Measurements from ENCODE around the gene PBX1.

PBX1 gene

GRCh38 chr1:164720440-164721227 lies 161.7 kb downstream of the PBX1 start:
- no peak for DNase-seq (ENCODE audit: low read depth in 1 of 2, low spot score in 1 of 2)

DNA sequence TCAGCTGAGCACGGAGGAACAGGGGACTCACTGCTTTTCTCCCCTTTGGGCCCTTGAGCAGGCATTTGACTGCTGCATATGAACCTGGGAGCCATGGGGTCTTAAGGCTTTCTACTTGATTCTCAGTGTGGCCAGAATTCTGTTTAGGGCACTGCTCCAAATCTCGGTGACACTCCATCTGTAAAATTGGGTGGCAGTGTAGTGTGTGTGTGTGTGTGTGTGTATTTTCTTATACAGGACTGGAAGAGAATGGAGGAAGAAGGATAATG lies 162.2 kb downstream of the PBX1 start:
- DNase-seq (ENCODE audit: low read depth in 1 of 2, low spot score in 1 of 2), result no peak

DNA sequence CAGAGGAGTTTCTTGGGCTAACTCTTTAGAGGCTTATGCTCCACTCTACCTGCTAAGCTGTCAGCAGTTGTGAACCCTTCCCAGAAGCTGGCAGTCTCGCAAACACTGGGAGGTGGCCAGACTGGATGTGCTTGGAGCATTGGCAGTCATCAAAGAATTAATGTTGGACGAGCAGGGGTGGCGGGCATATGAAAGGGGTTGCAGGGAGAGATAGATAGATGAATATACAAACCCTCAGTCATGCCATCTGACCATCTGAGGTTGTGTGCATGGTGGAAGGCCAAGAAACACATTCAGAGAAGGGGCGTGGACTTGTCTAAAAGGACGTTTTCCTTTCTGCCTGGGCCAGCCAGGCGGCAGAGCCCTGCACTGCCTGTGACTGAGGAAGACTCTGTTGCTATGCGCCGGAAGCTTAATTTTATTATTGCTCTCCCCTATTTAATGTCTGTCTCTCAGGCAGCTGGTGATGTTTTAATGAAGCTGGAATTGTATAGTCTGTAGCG lies 164.4 kb downstream of the PBX1 start:
- DNase-seq (ENCODE audit: low read depth in 1 of 2, low spot score in 1 of 2), result no peak

DNA sequence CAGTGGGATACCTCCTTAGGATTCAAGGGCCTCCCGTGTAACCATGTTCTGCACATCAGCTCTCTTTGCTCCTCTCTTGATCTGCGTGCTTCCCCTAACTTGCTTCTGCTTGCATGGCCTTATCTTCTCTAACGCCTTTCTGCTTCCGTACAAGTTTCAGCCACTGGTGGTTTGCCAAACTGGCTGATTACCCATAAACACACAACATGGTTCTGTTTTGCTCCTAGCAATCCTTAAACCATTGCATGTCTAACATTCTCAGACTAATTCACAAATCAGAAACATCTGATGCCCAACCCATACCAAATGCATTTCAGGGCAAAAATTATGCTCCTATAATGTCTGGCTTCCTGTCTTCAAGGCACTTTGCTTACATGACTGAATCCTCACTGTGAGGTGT lies 166.4 kb downstream of the PBX1 start:
- DNase-seq (ENCODE audit: low read depth in 1 of 2, low spot score in 1 of 2), result no peak

DNA sequence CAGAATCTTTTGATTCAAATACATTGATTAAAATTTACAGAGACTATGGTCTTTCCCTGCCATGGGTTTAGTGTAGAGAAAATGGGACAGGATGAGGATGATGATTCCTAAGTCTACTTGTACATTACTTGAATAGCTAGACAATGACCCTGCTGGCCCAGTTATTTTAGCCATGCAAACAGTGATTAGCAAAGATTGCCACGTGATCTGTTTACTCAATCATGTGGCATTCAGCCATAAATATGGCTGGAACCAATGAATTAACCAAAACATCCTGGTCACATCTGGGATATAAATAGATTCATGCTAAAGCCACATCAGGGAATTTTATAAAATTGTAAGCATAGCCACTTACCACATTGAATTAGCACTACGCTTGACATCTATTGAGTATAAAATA lies 167.3 kb downstream of the PBX1 start:
- DNase-seq (ENCODE audit: low read depth in 1 of 2, low spot score in 1 of 2), result no peak

DNA sequence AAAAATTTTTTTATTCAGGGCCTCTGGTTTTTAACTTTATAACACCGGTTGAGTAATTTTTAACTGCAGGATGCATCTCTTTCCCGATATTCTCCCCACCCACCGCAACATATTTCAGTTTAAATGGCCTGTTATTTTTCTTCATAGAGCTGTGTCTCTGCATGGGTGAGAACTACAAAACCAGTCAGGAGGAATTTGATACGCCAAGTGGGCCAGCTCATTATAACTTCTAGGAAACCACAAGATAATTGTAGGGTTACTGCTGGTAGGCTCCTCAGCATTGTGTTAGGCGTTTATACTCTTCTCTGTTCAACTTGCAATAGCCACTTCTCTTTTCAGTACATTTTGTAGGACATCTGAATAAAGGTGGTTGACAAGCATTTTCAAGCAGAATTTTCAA lies 169.7 kb downstream of the PBX1 start:
- DNase-seq (ENCODE audit: low read depth in 1 of 2, low spot score in 1 of 2), result no peak

GRCh38 chr1:164731161-164731876 lies 172.3 kb downstream of the PBX1 start:
- no peak for DNase-seq (ENCODE audit: low read depth in 1 of 2, low spot score in 1 of 2)

- no peak for DNase-seq (ENCODE audit: low read depth in 1 of 2, low spot score in 1 of 2)
Observed at GRCh38 chr1:164733070-164733469, 174.1 kb downstream of the PBX1 start.

- no peak for DNase-seq (ENCODE audit: low read depth in 1 of 2, low spot score in 1 of 2)
Observed at GRCh38 chr1:164733734-164734133, 174.8 kb downstream of the PBX1 start.

DNA sequence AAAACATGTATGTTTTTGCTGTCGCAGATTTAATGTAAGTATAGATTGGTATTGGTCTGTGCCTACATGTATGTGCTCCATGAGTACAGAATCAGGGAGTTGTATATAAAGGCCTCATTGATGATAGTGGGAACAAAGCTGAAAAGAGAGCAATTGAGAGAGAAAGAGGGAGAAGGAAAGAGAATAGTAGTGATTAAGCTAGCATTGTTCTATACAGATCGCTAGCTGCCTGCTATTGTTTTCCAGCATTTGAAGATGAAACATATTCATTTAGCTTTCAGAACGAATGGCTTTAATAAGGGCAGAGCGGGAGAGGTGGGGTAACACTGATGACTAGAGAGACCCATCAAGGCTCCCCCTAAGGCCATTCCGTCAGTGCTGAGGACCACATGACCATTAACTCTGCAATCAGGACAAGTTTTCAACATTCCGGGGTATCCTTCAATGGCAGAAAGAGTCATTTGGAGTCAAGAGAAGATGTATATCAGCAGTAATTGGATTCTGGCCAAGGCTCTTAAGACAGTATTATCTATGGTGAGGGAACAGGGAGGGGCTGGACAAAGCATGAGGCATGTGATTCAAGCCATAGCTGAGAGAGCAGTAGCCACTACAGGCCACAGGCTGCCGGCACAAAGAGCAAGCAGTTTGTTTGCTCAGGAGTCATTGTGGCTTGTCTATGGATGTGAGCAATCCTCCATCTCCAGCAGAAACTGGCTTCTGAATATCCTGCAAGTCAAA lies 176.5 kb downstream of the PBX1 start:
- DNase-seq (ENCODE audit: low read depth in 1 of 2, low spot score in 1 of 2), result no peak

DNA sequence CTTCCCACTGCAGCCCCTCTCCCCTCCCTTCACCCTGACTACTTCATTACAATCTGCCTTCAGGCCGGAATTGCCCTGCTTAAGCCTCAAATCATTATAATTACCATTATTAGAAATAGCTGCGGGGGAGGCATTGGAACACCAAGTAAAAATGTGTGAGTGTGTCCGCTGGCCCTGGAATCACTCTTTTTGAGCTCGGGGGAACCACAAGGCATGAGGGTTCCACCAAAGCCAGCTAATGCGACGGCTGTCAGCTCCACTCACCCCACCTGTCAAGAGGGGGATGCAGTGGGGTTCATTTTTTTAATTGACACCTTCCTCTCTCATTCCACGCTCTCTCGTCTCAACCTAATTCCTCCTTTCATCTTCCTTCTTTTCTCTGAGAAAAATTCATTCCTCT lies 177.2 kb downstream of the PBX1 start:
- no peak for DNase-seq (ENCODE audit: low read depth in 1 of 2, low spot score in 1 of 2)

DNA sequence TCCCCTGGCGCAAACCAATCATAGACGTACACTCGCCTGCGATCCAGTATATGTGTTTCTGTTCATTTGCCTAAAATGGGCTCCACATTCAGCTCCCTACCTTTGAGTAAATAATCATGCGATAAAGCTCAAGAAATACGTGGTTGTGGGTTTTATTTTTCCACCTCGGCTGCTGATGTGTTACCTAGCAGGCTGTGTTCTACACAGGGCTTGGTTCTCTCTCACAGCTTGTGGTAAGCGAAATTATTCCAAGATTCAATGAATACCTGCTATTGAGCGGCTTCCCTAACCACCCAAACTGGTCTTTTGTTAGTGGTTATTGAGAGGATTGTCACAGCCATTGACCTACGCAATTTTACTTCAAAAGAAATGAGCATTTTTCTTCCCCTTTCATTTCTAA lies 180.2 kb downstream of the PBX1 start:
- no peak for DNase-seq (ENCODE audit: low read depth in 1 of 2, low spot score in 1 of 2)

GRCh38 chr1:164740000-164740526 lies 181.1 kb downstream of the PBX1 start:
- no peak for DNase-seq (ENCODE audit: low read depth in 1 of 2, low spot score in 1 of 2)

- DNase-seq (ENCODE audit: low read depth in 1 of 2, low spot score in 1 of 2), result no peak
Observed at GRCh38 chr1:164742745-164743144, 183.8 kb downstream of the PBX1 start.

DNA sequence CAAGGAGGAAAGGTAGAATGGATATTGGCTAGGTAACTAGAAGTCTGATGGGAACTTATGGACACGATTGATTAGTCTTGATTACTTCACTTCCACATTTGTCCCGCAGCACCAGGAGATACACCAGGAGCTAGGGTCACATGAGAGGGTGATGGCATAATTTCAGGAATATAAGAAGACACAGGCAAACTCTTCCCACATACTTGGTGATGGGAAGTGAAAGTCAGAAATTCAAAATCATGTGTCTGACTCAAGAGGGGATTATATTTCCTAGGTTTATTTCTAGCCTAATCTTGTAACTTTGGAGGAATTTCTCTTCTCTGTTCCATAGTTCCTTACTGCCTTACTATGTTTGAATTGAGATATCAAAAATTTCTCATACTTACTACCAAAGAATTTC lies 185.0 kb downstream of the PBX1 start:
- no peak for DNase-seq (ENCODE audit: low read depth in 1 of 2, low spot score in 1 of 2)

DNA sequence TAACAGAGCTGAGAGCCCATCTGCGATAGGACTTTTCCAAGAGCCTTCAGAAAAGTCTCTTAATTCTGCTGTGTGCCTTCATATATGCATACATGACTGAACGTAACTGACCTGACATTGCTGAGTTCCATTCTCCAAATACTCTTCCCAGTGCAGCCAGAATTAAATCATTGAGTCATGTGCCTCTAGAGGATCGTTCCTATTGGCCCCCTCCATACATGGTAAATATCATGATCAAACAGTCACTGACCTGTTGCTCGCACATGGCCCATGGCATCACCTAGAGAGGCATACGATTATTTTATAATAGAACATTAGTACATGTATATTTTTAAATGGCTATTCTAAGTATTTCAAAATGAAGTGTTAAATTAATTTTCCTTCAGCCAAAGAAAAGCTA lies 186.8 kb downstream of the PBX1 start:
- DNase-seq (ENCODE audit: low read depth in 1 of 2, low spot score in 1 of 2), result no peak

DNA sequence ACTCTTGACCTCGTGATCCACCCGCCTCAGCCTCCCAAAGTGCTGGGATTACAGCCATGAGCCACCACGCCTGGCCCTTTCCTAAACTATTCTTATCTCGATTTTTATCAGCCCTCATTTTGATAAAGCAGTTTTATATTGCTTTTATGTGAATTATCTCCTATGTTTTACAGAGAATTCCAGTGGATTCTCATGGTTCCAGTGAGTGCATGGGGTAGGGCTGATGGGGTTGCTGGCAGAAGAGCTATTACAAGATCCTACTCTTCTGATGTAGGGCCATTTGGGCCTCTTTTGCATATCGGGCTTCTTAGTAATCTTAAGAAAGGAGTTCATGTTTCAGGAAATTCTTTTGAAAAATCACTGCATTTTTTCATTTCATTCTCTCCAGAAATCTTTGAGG lies 187.6 kb downstream of the PBX1 start:
- no peak for DNase-seq (ENCODE audit: low read depth in 1 of 2, low spot score in 1 of 2)

- no peak for DNase-seq (ENCODE audit: low read depth in 1 of 2, low spot score in 1 of 2)
Observed at GRCh38 chr1:164748253-164748899, 189.4 kb downstream of the PBX1 start.

GRCh38 chr1:164753521-164754077 lies 194.6 kb downstream of the PBX1 start:
- no peak for DNase-seq (ENCODE audit: low read depth in 1 of 2, low spot score in 1 of 2)

- DNase-seq (ENCODE audit: low read depth in 1 of 2, low spot score in 1 of 2), result no peak
Observed at GRCh38 chr1:164754088-164754600, 195.2 kb downstream of the PBX1 start.

DNA sequence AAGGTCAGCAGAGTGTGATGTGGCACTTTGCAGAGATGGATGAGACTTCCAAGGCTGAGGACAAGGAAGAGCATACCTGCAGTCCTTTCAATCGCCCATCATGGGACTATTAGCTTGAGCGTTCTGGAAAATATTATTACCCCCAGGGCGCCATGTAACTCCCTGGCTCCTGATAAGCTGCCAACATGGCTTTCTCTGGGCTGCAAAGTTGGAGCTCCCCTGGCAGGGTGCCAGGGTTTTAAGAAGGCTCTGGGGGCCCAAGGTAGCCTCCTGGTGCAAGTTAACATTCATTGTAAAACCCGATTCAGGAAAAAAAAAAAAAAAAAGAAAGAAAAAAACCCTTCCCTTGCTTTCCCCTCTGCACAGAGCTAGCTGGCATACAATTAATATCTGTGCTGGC lies 196.7 kb downstream of the PBX1 start:
- DNase-seq (ENCODE audit: low read depth in 1 of 2, low spot score in 1 of 2), result no peak
